Stimulated activated CD4-positive, alpha-beta T cell treated with anti-CD3 and anti-CD28 coated beads, Interleukin-12 subunit alpha, Interleukin-12 subunit beta, amount 100 ng/mL, for 48 hours (primary cell): Measurements from ENCODE around the gene PCP2.

ENCODE experiments used
- DNase-seq, 3 donors: peaks; one replicate each; pipeline ENCODE4 v3.0.0-alpha.2; 2020; ENCODE audit warnings: low read depth in 2 of 3, low spot score in 1 of 3

The PCP2 gene

DNA sequence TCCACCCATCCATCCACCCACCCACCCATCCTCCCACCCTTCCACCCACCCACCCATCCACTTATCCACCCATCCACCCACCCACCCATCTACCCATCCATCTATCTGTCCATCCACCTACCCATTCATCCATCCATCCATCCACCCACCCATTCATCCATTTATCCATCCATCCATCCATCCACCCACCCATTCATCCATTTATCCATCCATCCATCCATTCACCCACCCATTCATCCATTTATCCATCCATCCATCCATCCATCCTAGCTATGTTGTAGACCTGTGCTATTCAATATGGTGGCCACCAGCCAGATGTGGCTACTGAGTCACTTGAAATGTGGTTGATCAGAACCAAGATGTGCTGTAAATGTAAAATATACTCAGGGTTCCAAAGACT, 32.8 kb downstream of the PCP2 start:
- no peak for DNase-seq

DNA sequence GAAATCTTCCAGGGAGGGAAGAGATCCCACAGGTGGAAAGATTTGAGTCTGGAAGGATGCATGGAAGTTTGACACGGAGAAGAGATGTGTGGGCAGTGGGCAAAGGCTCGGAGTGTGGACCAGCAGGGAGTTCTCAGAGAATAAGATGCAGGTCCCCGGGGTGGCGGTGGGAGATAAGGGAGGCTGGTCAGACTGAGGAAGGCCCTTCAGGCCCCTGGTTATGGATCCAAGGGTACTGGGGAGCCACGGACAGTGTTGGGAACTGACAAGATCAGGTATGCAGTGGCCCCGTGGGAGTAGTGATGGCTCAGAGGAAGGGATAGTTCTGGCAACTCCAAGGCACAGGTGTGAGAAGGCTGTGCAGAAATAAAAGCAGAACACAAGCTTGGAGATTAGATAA, 35.3 kb downstream of the PCP2 start:
- DNase-seq: no peak

DNA sequence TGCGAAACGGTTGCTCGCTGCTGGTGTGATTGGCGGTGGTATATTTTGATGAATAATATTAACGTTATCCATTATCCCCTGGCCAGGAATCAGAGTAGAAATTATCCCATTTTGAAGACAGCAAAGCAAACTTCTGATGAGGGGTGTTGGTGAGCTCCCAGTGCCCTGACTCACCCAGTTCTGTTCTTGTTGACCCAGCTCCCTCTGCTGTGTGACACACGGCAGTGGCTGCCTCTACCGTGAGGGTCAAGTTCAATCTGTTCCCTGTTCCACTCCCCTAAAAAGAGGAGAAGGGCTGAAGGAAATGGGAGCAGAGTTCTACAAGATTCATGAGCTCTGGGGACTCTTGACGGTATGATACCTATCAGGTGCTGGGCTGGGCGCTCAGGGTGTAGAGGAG, 35.8 kb downstream of the PCP2 start:
- no peak for DNase-seq

DNA sequence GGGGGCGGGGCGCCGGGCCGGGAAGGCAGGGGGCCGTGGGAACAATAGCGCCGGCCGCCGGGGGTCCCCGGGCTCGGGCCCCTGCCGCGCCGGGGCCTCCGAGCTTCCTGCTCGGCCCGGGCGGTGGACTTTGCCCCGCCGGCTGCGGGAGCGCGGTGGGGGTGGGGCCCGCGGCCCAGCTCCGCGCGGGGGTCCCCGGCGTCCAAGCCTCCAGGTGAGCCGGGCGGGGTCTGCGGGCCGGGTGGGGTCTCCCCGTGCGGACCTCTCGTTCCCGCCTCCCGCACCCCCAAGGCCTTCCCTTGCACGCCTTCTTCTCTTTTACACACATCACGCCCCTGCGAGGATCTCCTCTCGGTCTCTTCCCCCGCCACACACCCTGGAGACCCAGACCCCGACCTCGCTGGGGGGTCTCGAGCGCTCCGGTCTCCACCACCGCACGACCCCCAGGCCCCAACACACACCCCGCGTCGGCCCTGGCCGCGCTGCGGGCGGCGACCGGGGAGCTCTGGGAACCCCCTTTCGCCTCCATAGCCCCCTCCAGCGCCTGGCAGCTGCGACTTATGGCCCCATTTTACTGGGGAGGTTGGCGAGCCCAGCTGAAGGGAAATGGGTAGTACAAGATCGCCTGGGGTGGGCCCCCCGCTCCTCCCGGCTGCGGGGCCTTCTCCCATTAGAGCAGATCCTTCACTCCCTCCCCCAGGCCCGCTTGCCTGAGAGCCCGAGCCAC, 37.1 kb downstream of the PCP2 start:
- DNase-seq: no peak

DNA sequence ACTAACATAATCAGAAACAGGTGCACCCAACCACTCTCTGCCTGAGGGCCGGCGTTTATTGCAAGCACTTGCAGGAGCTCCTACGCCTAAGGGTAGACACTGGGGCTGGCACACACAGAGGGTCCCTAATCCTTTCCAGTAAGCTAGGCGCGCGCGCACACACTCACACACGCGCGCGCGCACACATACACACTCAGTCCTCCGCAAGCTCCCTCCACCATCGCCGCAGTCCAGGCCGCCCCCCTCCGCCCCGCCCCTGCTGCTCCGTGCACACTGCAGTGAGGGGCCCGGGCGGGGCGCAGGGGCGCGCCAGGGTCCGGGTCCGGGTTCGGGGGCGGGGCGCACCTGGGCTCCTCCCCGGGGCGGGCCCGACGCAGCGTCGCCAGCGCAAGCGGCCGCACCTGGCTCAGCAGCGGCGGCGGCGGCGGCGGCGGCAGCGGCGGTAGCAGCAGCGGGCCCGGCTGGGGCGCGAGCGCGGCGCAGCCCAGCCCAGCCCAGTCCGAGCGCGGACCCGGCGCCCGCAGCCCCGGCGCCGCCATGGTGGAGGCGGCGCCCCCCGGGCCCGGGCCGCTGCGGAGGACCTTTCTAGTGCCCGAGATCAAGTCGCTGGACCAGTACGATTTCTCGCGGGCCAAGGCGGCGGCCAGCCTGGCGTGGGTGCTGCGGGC, 37.9 kb downstream of the PCP2 start, which contains the start of gene CAMSAP3:
CAMSAP3 (plus strand) TSS at position 398 of the 668 bp plus-strand sequence; CDS start at position 538, 140 bp downstream.
- peak in 2 of 3 donors; percentile 23 to 30 for DNase-seq

DNA sequence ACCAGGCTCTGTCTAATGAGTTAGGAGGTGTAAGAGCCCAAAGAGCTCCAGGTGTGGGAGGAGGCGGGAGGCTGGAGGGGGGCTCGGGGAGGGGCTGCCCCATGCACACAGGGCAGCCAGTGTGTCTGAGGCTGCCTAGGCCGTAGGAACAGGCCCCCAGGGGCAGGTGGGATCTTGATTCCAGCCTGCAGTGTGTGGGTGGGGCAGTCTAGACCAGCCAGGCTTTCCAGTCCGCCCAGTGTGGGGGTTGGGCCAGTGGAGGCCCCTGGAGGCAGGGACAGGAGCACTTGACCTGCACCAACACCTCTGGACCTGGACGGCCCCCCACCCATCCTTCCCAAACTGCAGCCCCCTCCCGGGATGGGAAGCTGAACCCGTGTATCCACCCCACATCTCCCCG, 43.3 kb downstream of the PCP2 start:
- DNase-seq: no peak

DNA sequence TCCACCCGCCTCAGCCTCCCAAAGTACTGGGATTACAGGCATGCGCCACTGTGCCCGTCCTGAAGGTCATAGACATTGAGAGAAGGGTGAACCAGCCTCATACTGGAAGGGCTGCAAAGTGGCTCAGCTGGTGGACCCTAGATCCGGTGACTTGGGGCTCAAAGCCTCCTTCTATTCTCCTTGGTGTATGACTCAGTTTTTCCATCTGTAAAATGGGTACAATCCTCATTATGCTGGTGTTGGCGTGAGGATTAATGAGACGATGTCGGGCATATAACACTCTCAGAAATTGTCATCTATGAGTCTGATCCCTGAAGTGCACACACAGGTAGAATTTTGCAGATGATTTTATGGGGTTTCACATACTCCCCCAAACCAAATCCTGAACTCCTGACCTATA, 43.7 kb downstream of the PCP2 start:
- no peak for DNase-seq

DNA sequence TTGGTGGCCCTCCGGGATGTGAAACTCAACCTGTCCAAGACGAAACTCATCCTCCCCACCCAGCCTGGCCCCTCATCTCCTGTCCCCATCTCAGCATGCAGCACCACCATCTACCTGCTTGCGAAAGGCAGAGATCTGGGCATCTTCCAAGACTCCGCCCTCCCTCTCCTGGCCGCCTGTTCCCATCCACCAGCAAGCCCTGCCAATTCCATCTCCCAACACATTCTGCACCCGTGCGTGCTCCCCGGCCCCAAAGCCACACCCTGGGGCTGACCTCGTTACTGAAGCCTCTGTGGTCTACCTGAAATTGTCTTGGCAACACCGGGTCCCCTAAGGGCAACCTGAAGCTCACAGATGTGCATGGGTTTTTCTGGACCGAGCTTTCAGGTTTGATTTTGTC, 51.1 kb downstream of the PCP2 start:
- DNase-seq: no peak
